ENCODE data around the gene LRRFIP1.

Gene LRRFIP1

DNA sequence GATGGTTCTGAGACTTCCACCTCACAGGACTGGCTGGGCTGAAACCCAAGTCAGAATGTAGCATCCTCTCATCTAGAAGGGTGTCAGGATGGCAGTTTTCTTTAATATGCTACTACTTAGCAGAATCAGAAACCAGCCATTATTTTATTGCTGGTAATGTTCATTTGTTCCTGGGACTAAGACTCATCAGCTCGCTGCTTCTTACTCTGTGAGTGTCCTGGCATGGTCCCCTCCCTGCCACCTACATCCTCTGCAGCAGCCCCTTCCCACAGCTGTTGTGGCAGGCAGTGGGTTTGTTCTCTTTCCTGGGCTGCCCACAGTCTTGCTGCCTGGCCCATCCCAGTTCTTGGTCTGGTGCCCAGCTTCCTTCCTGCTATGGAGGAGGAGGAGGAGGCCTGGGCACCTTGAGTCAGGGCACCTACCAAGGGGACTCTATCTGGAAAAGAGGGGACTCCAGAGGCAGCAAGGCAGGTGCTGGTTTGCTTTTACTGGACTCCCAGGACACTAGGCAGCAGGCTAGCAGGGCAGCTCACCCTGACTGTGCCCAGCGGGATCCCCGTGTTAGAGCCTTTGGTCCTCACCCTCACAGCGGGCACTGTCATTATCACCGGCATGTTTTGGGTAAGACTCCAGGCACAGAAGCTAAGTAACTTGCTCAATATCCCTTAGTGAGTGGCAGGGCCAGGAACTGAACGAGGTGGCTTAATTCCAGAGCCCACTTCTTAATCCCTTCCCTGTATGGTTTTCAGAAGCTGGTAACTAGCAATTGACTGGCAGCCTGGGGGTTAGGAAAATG, 62.1 kb downstream of the LRRFIP1 start:
- DNase-seq = no peak

DNA sequence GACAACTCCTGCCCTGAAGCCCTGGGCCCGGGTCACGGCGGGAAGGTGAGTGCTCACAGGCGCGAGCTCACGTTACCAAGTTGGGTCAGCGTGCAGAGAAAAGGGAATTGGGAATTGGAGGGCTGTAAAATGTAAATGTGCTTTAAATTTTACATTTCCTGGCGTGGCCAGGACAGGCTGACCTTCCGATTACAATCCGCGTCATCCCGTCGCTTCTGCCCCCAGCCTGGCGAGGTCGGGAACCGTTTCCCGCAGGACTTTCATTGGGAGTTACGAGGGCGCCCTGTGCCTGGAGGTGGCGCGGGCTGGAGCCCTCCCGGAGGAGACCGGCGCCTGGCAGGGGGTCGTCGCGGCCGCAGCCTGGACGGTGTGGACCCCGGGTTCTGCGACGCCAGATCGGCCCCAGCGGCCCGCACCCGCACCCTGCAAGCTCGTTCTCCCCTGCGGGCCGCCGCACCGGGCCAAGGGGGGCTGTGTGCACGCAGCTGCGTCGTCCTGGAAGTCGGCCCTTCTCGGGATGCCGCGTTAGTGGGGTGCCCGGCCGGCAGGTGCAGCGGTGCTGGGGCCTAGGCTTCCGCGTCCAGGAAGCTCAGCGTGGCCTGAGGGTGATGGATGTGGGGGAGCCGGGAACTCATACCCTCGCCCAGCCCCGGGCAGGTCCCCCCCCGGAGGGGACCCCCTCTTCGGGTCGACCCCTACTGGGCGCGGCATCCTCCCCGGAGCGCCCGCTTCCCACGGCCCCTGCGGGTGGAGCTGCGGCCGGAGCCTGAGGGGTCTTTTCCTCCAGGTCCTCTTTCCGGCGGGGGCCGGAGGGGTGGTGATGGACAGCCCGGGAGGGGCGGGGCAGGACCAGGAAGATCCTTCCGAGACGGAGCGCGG, 63.9 kb downstream of the LRRFIP1 start:
- peak in 1 of 2 donors; percentile 33 for DNase-seq

DNA sequence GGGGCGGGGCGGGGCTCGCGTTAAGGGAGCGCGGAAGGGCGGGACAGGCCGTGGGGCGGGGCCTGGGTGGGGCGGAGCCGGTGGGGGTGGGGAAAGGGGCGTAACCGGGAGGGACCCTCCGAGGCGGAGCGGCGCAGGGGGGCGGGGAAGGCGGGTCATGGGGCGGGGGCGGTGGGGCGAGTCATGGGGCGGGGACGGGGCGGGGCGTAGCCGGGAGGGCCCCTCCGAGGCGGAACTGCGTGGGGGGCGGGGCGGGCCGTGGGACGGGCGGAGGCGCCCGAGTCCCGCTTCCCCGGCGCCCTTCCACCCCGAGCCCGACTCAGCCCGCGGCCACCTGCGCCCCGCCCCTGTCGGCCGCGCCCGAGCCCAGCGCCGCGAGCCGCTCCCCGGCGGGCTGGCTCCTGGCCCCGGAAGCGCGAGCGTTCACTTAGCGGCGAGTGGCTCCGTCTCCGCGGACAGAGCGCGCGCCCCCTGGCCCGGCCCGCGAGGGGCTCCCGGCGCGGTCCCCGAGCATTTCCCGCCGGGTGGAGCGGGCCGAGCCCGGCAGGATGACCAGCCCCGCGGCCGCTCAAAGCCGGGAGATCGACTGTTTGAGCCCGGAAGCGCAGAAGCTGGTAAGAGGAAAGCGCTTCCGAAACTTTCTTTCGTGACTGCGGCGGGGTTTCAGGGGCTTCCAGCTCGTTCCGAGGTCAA, 64.7 kb downstream of the LRRFIP1 start:
- peak; percentile 95 to 97 for DNase-seq

DNA sequence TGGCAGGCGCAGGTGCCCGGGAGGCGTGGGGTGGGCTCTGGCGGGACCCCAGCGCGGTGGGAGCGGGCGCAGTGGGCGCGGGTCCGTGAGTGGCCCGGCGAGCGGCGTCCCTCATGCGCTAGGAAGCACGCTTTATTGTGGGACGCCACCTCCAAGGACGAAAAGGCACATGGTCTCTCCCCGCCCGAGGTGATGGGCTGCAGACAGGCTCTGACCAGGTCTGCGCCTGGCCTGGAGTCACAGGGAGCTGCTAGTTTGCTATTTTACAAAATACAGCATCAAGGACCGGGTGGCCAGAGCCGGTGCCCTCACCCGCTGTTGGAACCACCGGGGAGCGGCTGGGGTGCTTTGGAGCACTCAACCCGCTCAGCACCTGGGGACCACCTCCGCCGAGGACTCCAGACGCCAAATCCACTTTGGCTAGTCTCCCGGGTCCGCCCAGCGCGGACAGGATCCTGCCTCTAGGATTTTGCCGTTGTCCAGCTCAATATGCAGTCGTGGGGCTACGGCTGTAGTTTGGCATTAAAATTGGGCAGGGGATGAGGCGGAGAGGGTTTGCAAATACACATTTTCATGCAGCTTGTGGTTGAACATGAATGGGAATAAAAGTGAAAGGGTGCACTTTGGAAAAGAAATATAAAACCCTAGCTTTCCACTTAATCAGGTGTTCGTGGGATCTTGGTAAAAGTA, 65.4 kb downstream of the LRRFIP1 start:
- DNase-seq = peak in 1 of 2 donors; percentile 36

DNA sequence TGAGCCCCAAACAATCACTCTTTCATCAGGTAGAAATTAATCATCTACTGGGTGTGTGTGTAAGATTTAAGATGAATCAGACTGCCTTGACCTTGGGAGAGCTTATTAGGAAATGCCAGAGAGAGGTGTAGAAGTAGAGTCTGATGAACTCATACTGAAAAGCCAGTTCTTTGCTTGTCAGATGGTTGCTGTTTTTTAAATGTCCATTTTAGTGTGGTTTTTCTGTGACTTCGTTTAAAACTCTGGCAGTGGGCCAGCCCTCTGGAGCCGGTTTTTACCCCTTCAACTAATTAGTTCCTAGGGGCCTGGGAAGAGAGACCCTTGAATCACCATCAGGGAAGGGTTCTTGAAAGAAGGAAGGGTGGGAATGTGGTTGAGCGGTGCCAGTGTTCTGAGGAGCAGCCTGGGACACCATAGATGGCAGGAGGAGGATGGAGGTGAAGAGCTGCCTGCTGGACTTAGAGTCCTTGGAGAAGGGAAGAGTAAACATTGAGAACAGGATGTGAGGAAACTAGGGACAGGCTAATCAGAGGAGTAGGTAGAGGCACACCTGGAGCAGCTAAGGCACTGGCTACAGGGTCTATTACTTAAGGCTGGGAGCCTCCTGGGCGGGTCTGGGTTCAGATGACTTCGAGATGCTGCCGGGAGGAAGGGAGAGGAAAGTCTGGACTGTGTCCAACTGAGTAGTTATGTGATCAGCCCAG, 66.1 kb downstream of the LRRFIP1 start:
- DNase-seq = no peak

DNA sequence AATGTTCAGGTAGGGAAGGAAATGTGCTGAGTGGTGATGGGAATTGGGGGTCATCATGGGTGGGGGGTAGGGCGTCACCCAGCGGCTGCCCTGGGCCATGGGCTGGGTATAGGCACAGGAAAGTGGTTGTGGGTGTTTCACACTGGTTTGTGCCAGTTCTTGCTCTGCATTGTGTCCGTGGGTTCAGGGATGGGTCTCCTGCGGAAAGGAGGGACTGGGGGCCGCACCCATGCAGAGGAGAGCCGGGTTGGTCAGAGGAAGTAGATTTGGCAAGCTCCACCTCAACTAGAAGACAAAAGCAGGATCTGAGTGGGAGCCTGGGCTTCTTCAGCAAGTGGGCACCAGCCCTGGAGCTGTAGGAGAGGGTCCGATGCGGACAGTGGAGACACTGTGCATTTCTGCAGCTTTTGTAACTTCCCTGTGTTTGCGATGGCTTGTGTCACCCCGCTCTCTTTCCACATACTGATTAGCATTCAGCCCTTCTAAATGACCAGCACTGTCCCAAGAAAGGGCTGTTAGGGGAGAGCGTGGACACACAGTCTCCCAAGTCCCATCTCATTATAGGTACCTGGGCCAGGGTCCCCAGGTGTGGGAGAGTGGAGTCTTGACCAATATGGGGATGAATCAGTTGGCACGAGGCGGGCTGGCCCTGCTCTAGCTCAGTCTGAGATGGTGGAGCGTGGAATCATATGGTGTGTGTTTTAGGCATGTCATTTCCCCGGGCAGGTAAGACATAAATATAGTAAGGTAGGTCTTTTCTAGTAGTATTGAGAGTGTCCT, 67.2 kb downstream of the LRRFIP1 start:
- DNase-seq = no peak

DNA sequence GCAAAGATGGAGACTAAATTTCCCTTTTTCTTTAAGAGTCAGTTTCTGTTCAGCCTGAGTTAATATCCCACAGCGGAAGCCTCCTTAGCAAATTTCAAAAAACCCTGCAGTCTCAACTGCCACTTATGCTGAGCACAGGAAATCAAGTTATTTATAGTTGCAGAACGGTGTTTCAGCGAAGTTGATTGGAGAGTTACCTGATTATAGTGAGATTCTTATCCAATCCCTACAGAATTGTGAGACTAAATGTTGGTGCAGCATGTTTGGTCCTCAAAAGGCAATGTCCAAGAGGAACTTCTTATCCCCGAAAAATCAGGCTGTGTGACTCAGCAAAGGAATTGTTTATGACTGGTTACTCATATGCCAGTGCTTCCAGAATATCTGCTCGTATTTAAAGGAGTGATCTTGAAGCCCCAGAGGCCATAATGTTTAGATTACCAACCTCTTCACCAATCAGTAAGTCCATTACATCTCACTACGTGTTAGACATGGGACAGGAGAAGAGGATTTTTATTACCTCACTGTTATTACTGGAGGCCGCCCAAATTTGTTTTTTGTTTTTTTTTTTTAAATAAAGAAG, 67.9 kb downstream of the LRRFIP1 start:
- no peak for DNase-seq

DNA sequence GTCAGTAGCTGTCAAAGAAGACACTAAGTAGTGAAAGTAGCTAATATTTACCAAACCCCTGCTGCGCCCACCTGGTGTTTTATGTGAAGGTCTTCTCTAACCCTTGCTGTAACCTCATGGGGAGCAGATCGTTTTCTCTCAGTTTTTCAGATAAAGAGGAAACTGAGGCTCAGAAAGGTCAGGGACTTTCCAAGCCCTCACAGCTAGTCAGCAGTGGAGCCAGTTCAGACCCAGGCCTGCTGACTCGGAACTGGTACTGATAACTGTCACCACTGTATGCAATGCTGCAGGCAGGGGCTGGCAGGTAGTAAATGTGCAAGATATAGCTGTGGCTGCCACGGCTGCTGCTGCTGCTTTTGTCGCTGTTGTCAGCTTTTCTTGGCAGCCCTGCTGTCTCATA, 69.1 kb downstream of the LRRFIP1 start:
- no peak for DNase-seq

DNA sequence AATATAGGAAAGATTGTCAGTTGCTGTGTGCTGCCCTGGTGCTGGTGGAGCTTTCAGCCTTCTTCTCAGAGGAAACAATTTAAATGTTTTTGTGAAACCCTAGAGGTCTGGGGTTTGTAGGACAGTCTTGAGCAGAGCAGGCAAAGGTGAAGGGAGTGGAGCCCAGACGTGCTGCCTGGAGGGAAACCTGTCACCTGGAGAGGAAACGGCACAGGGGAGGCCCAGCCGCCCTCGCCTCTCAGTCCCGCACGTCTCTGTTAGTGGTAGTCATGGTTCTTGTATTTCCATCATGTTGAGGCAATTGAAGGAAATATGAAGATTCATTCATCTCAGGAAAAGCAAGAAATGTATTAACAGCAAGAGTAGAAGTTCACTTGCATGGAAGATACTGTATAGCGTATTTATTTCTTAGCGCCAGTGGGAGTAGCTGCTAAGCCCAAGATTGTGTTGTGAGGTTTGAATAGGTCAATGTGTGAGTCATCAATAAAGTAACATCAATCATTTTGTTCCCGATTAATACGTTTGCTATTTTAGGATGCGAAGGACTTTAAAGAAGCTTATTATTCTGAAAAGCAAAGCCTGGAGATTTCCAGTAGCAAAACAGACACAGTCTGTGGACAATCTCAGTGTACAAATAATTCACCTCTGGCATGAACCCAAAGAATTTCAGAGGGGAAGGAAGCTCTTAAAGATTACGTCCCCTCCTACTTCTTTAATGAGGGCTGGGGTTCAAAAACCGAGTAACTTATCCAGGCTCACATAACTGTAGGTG, 70.4 kb downstream of the LRRFIP1 start:
- no peak for DNase-seq

DNA sequence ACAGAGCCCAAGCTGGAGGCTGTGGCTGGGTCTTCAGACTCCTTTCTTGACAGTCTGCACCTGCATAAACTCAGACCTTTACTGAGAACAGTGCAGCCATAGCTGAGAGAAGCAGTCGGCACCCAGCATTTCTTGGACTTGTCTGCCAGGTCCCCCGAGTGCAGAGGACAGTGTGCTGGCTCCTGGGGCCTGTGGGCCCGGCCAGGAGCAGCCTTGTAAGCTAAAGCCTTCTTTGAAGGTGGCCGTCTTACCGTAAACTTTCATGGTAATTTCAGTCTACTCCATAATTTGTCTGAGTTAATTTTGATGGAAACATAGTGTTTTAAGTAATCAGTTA, 70.9 kb downstream of the LRRFIP1 start:
- no peak for DNase-seq

DNA sequence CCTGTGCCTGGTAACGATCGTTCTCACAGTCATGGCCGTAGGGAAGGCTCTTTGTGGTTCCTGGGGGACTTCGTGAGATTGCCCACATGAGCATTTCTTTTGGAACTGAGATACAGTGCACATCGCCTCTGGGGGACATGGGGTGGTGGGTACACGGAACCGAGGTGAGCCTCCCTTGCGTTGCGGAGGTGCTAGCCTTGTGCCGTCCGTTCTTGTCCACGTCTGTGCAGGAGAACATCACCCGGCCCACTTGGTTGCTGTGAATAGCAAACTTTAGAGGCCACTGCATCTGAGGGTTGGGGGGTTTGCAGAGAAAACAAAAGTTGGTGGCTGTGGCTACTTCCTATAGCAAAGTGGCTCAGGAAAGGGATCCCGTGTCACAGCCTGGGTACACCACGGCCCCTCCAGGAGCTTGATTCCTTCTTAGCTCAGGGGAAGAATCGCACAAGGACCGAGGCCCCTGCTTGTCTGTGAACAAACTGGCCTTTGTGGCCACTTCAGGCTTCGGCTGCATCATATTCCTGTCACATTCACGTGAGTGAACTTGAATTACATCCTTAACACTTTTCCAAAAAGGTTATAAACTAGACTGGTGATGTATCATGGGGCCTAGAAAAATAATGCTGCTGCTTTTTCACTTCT, 72.6 kb downstream of the LRRFIP1 start:
- DNase-seq = no peak

DNA sequence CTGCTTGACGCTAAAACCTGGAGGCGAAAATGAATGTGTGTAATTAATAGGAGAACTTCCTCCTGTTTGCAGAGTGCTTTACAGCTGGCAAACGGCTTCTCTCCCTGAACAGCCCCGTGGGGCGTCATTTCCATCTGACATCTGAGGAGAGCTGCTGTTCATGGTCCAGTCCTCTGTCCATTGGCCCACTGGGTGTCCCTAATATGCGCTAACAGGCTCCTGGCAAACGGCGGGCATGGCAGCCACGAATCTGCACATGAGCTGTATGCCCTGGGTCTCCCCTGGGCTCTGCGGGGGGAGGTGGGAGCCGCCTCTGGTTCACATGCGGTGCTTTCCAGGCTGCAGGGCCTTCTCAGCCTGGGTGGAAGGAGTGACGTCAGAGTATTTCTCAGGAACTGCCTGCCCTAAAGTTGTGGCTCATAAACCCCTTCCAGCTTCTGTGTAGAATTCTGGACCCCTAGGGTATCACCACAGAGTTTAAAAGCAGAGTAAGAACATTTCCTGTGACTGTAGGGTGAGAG, 73.2 kb downstream of the LRRFIP1 start:
- peak; percentile 85 for DNase-seq

DNA sequence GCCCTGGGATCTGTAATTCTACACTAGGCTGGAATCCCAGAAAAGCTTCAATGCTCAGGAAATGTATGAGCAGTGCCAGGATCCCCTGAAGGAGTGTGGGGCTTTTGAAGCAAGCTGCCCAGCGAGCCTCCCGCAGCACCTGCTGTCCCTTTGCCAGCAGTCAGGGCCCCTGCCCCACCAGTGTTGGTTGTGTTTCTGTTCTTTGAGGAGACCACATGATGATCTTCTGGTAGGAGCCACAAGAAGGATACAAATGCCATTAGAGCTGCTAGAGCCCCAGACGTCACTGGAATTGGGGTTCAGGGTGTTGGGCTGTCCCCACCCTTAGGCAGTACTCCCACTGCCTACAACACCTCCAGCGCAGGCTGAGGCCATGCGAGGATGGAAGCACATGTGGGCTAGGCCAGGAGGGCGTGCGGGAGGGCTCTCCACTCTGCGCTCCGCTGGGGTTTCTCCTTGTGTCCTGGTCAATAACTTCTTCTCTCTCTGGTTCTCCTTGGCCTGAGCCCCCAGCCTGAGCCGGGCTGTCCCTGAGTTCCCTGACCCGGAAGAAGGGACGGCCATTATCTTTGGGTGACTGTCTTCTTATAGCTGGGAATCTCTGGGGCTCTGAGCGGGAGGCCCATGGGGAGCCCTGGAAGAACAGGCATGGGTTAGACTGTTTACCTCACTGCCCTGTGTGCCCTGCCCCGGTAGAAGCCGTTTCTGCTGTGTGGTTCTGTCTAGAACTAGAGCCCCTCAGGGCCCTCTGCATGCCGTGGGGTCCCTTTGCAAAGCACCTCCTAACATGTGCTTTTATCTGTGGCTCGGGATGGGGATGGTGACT, 73.9 kb downstream of the LRRFIP1 start:
- no peak for DNase-seq

DNA sequence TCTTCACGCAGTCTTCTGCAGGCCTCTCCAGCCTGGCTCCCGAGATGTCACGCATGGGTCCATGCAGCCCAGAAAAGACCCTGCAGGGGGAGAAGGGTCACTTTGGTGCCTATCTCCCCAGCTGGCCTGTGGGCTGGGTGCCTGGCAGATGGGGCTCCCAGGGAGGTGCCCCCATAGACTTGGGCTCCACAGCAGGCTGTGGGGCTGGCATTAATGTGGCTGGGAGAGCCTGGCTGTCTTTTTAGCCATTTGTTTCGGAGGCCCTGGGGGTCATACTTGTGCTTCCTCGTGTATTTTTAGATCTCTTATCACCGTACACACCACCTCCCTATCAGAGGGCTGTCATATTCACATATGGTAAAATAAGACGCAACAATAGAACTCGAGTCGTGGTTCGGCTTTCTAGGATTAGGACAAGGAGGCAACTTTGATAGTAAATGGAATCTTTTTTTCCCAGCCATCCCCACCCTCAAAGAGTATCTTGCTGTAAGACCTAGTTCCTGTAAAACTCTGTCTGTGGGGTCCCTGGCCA, 74.5 kb downstream of the LRRFIP1 start:
- DNase-seq = no peak

DNA sequence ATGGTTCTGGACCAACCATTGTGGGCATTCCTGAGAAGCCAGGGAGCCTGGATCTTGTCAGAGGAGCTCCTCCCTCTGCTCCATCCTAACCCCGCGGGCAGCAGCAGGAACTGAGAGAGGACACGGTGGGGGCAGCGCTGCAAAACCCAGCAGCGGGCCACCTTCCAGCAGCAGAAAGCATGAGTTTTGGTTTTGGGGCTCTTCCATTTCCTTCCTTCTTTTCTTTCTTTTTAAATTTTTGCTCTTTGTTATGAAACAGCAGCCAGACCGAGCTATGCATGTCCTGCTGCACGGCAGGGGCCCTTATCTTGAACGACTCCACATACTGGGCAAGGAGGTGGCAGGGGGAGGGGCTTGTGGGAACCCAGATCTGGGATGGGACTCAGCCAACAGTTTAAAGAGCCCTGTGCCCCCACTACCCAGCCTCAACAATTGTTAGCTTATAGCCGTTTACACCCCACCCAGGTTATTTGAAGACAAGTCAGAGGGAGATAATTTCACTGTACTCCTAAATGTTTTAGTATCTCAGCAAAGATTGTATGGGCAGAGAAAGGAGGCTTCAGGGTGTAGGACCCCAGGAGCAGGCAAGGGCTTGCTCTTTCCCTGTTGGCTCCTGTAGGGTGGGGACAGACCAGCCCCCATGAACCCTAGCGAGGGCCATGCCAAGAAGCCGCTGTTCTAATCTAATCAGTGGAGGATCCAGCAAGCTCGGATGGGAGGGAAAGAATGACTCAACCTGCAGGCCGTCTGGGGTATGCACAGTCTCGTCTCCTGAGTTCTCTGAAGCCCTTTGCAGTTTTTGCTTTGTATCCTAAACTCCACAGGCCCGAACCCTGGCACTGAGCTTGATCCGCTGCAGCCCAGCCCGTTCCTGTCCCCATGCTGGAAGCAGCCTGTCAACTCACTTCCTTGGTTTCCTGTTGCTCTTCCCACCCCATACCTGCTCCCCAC, 75.3 kb downstream of the LRRFIP1 start:
- peak; percentile 61 to 64 for DNase-seq

DNA sequence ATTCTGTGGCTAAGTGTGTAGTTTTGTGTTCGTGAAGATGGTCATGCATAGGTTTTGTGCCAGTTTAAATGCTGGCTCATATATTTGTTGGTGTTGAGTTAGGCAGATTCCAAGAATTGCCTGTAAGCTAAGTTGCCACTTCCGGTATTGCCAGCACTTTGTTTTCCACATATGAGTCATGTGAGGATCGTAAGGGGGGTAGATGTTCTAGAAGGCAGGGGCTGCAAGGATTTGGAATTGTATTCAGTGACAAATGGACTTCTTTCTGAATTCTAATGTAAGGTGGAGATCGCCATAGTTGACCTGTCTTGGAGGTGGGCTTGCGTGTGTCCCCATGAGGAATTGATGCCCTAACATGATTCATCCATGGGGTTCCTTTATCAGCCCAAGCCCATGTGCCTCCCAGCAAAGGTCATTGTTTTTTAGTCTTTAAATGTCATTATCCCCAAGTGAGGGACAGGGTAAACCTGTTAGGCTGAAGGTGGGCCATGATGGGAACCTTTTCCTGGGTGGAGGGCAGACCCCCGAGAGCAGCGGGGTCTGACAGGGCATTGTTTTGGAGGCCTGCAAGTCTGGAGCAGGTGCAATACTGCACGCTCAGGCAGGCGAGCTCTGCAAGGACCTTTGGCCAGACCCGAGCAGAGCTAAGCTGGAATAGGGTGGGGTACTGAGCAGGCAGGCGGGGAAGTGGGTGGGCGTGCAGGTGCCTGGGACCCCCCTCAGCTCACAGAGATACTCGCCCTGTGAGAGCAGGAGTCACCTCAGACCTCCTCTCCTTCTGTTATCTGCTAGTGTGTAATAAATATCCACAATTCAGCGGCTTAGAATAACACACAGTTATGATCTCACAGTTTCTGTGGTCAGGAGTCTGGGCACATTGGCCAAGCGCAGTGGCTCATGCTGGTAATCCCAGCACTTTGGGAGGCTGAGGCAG, 77.4 kb downstream of the LRRFIP1 start:
- no peak for DNase-seq
